Nephron (organoid): ENCODE results near the gene ZNF613.

Experiments
- H3K27ac Mint-ChIP-seq, 3 experiments: 2 replicates each; pipeline ENCODE4 v1.8.0; 2020; ENCODE audit warnings: mixed read lengths in 3 of 3, mild to moderate bottlenecking in 2 of 3, moderate library complexity in 1 of 3
- H3K27me3 Mint-ChIP-seq: 2 replicates; pipeline ENCODE4 v1.8.0; 2021; ENCODE audit warnings: low read depth, mild to moderate bottlenecking, moderate library complexity, mixed read lengths
- H3K36me3 Mint-ChIP-seq: 2 replicates; pipeline ENCODE4 v1.8.0; 2020; ENCODE audit warnings: low read depth, mixed read lengths
- H3K4me1 Mint-ChIP-seq: 2 replicates; pipeline ENCODE4 v1.8.0; 2020; ENCODE audit warnings: mixed read lengths
- H3K4me3 Mint-ChIP-seq, 3 experiments: 2 replicates each; pipeline ENCODE4 v1.8.0; 2020; ENCODE audit warnings: mild to moderate bottlenecking in 3 of 3, mixed read lengths in 3 of 3, moderate library complexity in 2 of 3
- H3K9me3 Mint-ChIP-seq: 2 replicates; pipeline ENCODE4 v1.8.0; 2020; ENCODE audit warnings: mixed read lengths
- TF ChIP-seq, protein P1 (sequence below), 3 experiments: fragments of 200-600 bp; sonication (generic); IDR thresholded peaks; one replicate each; pipeline ENCODE4 v1.5.0; 2021; ENCODE audit warnings: antibody characterized with exemption in 3 of 3; ENCODE audit not compliant: unreplicated experiment in 3 of 3

ZNF613 gene

DNA sequence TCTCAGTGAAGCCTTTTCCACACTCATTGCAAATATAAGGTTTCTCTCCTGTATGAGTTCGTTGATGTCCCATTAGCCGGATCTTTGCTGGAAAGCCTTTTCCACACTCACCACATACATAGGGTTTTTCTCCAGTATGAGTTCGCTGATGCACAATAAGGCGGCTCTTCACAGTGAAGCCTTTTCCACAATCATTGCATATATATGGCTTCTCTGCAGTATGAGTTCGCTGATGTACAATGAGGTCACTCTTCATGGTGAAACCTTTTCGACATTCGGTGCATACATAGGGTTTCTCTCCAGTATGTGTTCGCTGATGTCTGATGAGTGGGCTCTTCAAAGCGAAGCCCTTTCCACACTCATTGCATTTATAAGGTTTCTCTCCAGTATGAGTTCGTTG, 66.2 kb downstream of the ZNF613 start:
- TF ChIP-seq, protein P1, sequence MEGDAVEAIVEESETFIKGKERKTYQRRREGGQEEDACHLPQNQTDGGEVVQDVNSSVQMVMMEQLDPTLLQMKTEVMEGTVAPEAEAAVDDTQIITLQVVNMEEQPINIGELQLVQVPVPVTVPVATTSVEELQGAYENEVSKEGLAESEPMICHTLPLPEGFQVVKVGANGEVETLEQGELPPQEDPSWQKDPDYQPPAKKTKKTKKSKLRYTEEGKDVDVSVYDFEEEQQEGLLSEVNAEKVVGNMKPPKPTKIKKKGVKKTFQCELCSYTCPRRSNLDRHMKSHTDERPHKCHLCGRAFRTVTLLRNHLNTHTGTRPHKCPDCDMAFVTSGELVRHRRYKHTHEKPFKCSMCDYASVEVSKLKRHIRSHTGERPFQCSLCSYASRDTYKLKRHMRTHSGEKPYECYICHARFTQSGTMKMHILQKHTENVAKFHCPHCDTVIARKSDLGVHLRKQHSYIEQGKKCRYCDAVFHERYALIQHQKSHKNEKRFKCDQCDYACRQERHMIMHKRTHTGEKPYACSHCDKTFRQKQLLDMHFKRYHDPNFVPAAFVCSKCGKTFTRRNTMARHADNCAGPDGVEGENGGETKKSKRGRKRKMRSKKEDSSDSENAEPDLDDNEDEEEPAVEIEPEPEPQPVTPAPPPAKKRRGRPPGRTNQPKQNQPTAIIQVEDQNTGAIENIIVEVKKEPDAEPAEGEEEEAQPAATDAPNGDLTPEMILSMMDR (IDR thresholded peaks at IDR 0.05; ENCODE audit: unreplicated experiment in 3 of 3): no peak
- Mint-ChIP-seq H3K4me1 (no peaks in the 10 kb centered on the region), H3K9me3 (peaks cover 85% of the 10 kb centered on the region), H3K27me3 (no peaks in the 10 kb centered on the region), H3K36me3 (peaks cover 95% of the 10 kb centered on the region), H3K4me3 (no peak overlapping the region), H3K27ac (no peak overlapping the region)

DNA sequence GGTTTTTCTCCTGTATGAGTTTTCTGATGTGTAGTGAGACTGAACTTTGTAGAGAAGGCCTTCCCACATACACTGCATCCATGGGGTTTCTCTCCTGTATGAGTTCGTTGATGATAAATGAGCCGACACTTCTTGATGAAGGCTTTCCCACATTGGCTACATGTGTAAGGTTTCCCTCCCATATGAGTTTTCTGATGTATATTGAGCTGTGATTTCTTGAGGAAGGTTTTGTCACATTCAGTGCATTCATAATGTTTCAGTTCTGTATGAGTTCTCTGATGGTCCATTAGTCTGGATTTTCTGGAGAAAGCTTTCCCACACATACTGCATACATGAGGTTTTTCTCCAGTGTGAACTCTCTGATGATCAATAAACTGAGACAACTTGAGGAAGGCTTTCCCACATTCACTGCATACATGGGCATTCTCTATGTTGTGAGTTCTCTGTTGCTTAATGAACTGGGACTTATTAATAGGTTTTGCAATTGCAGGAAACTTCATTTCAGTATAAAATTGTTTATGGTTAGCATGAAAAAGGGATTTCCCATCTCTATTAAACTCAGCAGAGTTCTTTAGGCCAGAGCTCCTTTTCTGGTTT, 66.9 kb downstream of the ZNF613 start:
- peaks cover 82% of the 10 kb centered on the region for H3K9me3 Mint-ChIP-seq
- no peaks in the 10 kb centered on the region for H3K4me1 Mint-ChIP-seq
- H3K27ac Mint-ChIP-seq: no peak overlapping the region
- no peaks in the 10 kb centered on the region for H3K27me3 Mint-ChIP-seq
- TF ChIP-seq, protein P1 (IDR thresholded peaks at IDR 0.05; ENCODE audit: unreplicated experiment in 3 of 3): no peak
- peaks cover 96% of the 10 kb centered on the region for H3K36me3 Mint-ChIP-seq
- no peak overlapping the region for H3K4me3 Mint-ChIP-seq
